Measurements from ENCODE around the gene SNTG2. TPM values are rescaled to one million over a fixed set of nuclear protein-coding genes. Genes with fewer than 3 reads are reported as not detected.

The SNTG2 gene
- polyA plus RNA-seq, 1 experiment = 0.31 TPM

GRCh38 chr2:1039549-1039948, 88.9 kb downstream of the SNTG2 start:
- TF ChIP-seq CTCF (IDR thresholded peaks at IDR 0.05; ENCODE audit: insufficient read depth, low read depth, low read length) = no peak
- DNase-seq (ENCODE audit: low read depth) = no peak
- H3K27me3 ChIP-seq (ENCODE audit: control insufficient read depth, insufficient read depth, low read length) = no peaks in the 10 kb centered on the region
- CTCF ChIA-PET = no interaction called here
- no peaks in the 10 kb centered on the region for H3K36me3 ChIP-seq (ENCODE audit: control insufficient read depth, insufficient read depth, low read length)
- no peak overlapping the region for H3K4me3 ChIP-seq (ENCODE audit: low read depth, low read length)
- POLR2A ChIA-PET = no interaction called here

DNA sequence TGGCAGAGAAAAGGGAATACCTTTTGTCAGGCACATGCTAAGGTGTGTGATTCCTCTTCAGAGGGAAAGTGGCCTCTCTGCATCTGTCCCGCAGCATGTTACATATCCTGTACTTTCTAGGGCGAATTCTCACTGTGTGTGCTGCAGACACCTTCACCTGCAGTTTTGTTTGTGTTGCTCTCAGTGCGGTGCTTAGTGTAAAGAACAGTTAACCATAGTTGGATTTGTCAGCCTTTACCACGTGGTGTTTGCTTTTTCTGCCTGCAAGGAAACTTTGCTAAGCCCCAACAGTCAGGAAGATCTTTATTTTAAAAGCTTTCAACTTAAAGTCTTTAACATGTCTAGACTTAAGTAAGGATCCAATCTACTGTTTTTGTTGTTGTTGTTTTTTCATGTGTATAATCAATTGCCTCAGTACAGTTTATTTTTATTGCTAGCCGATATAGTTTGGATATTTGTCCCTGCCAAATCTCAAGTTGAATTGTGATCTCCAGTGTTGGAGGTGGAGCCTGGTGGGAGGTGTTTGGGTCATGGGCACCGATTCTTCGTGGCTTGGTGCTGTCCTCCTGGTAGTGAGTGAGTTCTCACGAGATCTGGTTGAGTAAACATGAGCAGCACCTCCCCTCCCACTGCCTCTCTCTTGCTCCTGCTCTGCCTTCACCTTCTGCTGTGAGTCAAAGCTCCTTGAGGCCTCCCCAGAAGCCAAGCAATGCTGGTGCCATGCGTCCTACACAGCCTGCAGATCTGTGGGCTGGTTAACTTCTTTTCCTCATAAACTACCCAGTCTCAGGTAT, 90.6 kb downstream of the SNTG2 start:
- POLR2A ChIA-PET = no interaction called here
- Histone ChIP-seq H3K36me3 (ENCODE audit: control insufficient read depth, insufficient read depth, low read length) (no peaks in the 10 kb centered on the region), H3K27me3 (ENCODE audit: control insufficient read depth, insufficient read depth, low read length) (no peaks in the 10 kb centered on the region), H3K4me3 (ENCODE audit: low read depth, low read length) (no peak overlapping the region)
- no peak for TF ChIP-seq CTCF (IDR thresholded peaks at IDR 0.05; ENCODE audit: insufficient read depth, low read depth, low read length)
- DNase-seq (ENCODE audit: low read depth) = no peak
- CTCF ChIA-PET = interaction anchor here (0.6 kb wide), 1 partner anchor 9 kb away, joined by 3 read pairs; no protein-coding TSS in a partner anchor

DNA sequence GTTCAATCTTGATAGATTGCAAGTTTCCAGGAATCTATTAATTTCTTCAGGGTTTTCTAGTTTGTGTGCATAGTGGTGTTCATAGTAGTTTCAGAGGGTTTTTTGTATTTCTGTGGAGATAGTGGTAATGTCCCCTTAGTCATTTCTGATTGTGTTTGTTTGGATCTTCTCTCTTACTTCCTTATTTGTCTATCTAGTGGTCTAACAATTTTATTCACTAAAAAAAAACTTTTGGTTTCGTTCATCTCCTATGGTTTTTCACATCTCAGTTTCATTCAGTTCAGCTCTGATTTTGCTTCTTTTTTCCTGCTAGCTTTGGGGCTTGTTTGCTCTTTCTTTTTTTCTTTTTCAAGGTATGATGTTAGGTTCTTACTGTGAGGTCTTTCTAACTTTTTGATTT, 94.5 kb downstream of the SNTG2 start:
- no peaks in the 10 kb centered on the region for H3K36me3 ChIP-seq (ENCODE audit: control insufficient read depth, insufficient read depth, low read length)
- ChIA-PET CTCF (no interaction called here), POLR2A (interaction anchor here (0.5 to 0.6 kb wide), 2 partner anchors 45 to 189 kb away, joined by 3 read pairs; no protein-coding TSS in a partner anchor)
- no peak for DNase-seq (ENCODE audit: low read depth)
- no peaks in the 10 kb centered on the region for H3K27me3 ChIP-seq (ENCODE audit: control insufficient read depth, insufficient read depth, low read length)
- TF ChIP-seq CTCF (IDR thresholded peaks at IDR 0.05; ENCODE audit: insufficient read depth, low read depth, low read length) = no peak
- no peak overlapping the region for H3K4me3 ChIP-seq (ENCODE audit: low read depth, low read length)

GRCh38 chr2:1046067-1046466, 95.4 kb downstream of the SNTG2 start:
- CTCF ChIA-PET = interaction anchor here (1.5 kb wide), 1 partner anchor 331 kb away, joined by 3 read pairs; no protein-coding TSS in a partner anchor
- no peak for TF ChIP-seq CTCF (IDR thresholded peaks at IDR 0.05; ENCODE audit: insufficient read depth, low read depth, low read length)

DNA sequence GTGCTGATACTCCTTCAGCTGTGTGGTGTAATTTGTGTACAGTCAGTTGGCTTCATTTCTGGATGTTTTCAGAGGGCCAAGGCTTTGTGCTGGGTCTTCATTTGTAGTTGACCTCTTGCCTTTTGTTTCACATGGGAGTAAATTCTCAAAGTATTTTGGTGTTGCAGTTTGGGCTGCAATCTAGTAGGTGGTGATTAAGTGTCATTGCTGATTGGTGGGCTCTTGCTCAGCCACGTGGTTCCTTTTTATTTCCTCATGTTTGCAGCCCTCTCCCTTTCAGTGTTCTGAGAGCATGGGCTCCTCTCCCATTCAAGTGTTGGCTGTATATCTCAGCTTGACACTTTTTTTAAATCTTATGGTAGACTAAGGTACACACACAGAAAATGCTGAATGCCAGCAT, 96.8 kb downstream of the SNTG2 start:
- ChIA-PET POLR2A (no interaction called here), CTCF (interaction anchor here (1.5 kb wide), 1 partner anchor 333 kb away, joined by 3 read pairs; no protein-coding TSS in a partner anchor)
- peak; percentile 33; the same call in 1 of the 2 replicates for TF ChIP-seq CTCF (IDR thresholded peaks at IDR 0.05; ENCODE audit: insufficient read depth, low read depth, low read length)
- DNase-seq (ENCODE audit: low read depth) = no peak
- H3K36me3 ChIP-seq (ENCODE audit: control insufficient read depth, insufficient read depth, low read length) = no peaks in the 10 kb centered on the region
- H3K27me3 ChIP-seq (ENCODE audit: control insufficient read depth, insufficient read depth, low read length) = no peaks in the 10 kb centered on the region
- no peak overlapping the region for H3K4me3 ChIP-seq (ENCODE audit: low read depth, low read length)

More at GRCh38 chr2:1046067-1046466, 95.4 kb downstream of the SNTG2 start:
- H3K4me3 ChIP-seq (ENCODE audit: low read depth, low read length) = no peak overlapping the region
- no peak for DNase-seq (ENCODE audit: low read depth)
- H3K36me3 ChIP-seq (ENCODE audit: control insufficient read depth, insufficient read depth, low read length) = no peaks in the 10 kb centered on the region
- no peaks in the 10 kb centered on the region for H3K27me3 ChIP-seq (ENCODE audit: control insufficient read depth, insufficient read depth, low read length)
- POLR2A ChIA-PET = no interaction called here

All from BJ (cell line).